Astrocyte (in vitro differentiated cells and primary cell): ENCODE data around the gene ETNPPL. TPM values are rescaled to one million over a fixed set of nuclear protein-coding genes. Genes with fewer than 3 reads are reported as not detected.

ENCODE experiments used
- DNase-seq: peaks from one replicate; pipeline ENCODE4 v3.0.0-alpha.2; 2010; ENCODE audit warnings: low read depth
- FAIRE-seq: peaks from 2 replicates; lab custom pipeline; 2011; peaks lifted over from hg19 to GRCh38; lab: Jason Lieb, UNC
- H2AFZ ChIP-seq: 2 replicates; pipeline ENCODE4 v1.6.0; 2012; ENCODE audit warnings: low read depth, low read length, inconsistent platforms
- H3K27ac ChIP-seq: 2 replicates; pipeline ENCODE4 v1.5.1; 2011; ENCODE audit warnings: low read depth, low read length, inconsistent platforms
- H3K27me3 ChIP-seq: 2 replicates; pipeline ENCODE4 v1.6.0; 2011; ENCODE audit warnings: low read length, inconsistent platforms; ENCODE audit not compliant: insufficient read depth
- H3K36me3 ChIP-seq: 2 replicates; pipeline ENCODE4 v1.5.1; 2011; ENCODE audit warnings: low read length, inconsistent platforms; ENCODE audit not compliant: insufficient read depth
- H3K4me1 ChIP-seq: 2 replicates; pipeline ENCODE4 v1.5.1; 2011; ENCODE audit warnings: low read length, inconsistent platforms; ENCODE audit not compliant: insufficient read depth
- H3K4me2 ChIP-seq: 2 replicates; pipeline ENCODE4 v1.6.0; 2012; ENCODE audit warnings: low read length, inconsistent platforms
- H3K4me3 ChIP-seq: 2 replicates; pipeline ENCODE4 v1.5.1; 2011; ENCODE audit warnings: low read depth, mild to moderate bottlenecking, low read length, inconsistent platforms; ENCODE audit not compliant: insufficient read depth
- H3K79me2 ChIP-seq: 2 replicates; pipeline ENCODE4 v1.6.0; 2012; ENCODE audit warnings: mild to moderate bottlenecking, low read length, inconsistent platforms; ENCODE audit not compliant: insufficient read depth
- H3K9ac ChIP-seq: 2 replicates; pipeline ENCODE4 v1.6.0; 2012; ENCODE audit warnings: mild to moderate bottlenecking, low read length, inconsistent platforms
- H3K9me3 ChIP-seq: 2 replicates; pipeline ENCODE4 v1.5.1; 2012; ENCODE audit warnings: low read depth, mild to moderate bottlenecking, low read length, inconsistent platforms; ENCODE audit not compliant: insufficient read depth
- H4K20me1 ChIP-seq: 2 replicates; pipeline ENCODE4 v1.6.0; 2012; ENCODE audit warnings: low read length, inconsistent platforms; ENCODE audit not compliant: insufficient read depth
- H3K27ac Mint-ChIP-seq: one replicate; pipeline ENCODE4 v1.8.0; 2021; ENCODE audit warnings: mild to moderate bottlenecking, mixed read lengths; ENCODE audit not compliant: unreplicated experiment
- H3K27me3 Mint-ChIP-seq: one replicate; pipeline ENCODE4 v1.8.0; 2021; ENCODE audit warnings: low read depth, mixed read lengths; ENCODE audit not compliant: unreplicated experiment
- H3K36me3 Mint-ChIP-seq: one replicate; pipeline ENCODE4 v1.8.0; 2021; ENCODE audit warnings: low read depth, mixed read lengths; ENCODE audit not compliant: unreplicated experiment
- H3K4me1 Mint-ChIP-seq: one replicate; pipeline ENCODE4 v1.8.0; 2021; ENCODE audit warnings: low read depth, mixed read lengths; ENCODE audit not compliant: unreplicated experiment
- H3K4me3 Mint-ChIP-seq: one replicate; pipeline ENCODE4 v1.8.0; 2021; ENCODE audit warnings: mild to moderate bottlenecking, moderate library complexity, mixed read lengths; ENCODE audit not compliant: unreplicated experiment
- H3K9me3 Mint-ChIP-seq: one replicate; pipeline ENCODE4 v1.8.0; 2021; ENCODE audit warnings: mild to moderate bottlenecking, mixed read lengths; ENCODE audit not compliant: unreplicated experiment
- CTCF ChIP-seq: IDR thresholded peaks from 2 replicates; pipeline ENCODE4 v1.5.1; 2011; ENCODE audit warnings: low read depth, mild to moderate bottlenecking, inconsistent platforms, low read length, moderate library complexity; ENCODE audit not compliant: insufficient read depth
- EZH2 ChIP-seq: IDR thresholded peaks from 2 replicates; pipeline ENCODE4 v1.6.1; 2012; ENCODE audit warnings: mild to moderate bottlenecking, low read length, inconsistent platforms; ENCODE audit not compliant: insufficient read depth
- total RNA-seq: library from RNA; stranded (reverse); gene quantifications from 2 replicates; pipeline ENCODE4 v1.2.1, GENCODE V29; 2021

ETNPPL gene
- total RNA-seq, 1 donor from 2014 or later = not detected

GRCh38 chr4:108804648-108805273 is 41.9 kb upstream of the ETNPPL start:
- H4K20me1 ChIP-seq = no peaks in the 10 kb centered on the region

GRCh38 chr4:108799306-108799705 is 36.5 kb upstream of the ETNPPL start:
- no peaks in the 10 kb centered on the region for H3K9me3 Mint-ChIP-seq

More at GRCh38 chr4:108804648-108805273, 41.9 kb upstream of the ETNPPL start:
- TF ChIP-seq EZH2 (no peak), CTCF (no peak)
- no peaks in the 10 kb centered on the region for H3K36me3 ChIP-seq
- H3K27ac ChIP-seq = no peak overlapping the region
- FAIRE-seq = no peak
- H3K27me3 ChIP-seq = no peaks in the 10 kb centered on the region
- no peaks in the 10 kb centered on the region for H3K9me3 ChIP-seq
- Mint-ChIP-seq H3K27ac (no peak overlapping the region), H3K4me3 (no peak overlapping the region), H3K4me1 (no peaks in the 10 kb centered on the region), H3K9me3 (no peaks in the 10 kb centered on the region), H3K36me3 (no peaks in the 10 kb centered on the region), H3K27me3 (no peaks in the 10 kb centered on the region)
- no peak overlapping the region for H2AFZ ChIP-seq
- DNase-seq = no peak
- no peak overlapping the region for H3K9ac ChIP-seq
- H3K4me1 ChIP-seq = no peaks in the 10 kb centered on the region
- no peak overlapping the region for H3K4me3 ChIP-seq
- no peak overlapping the region for H3K4me2 ChIP-seq
- no peaks in the 10 kb centered on the region for H3K79me2 ChIP-seq

More at GRCh38 chr4:108799306-108799705, 36.5 kb upstream of the ETNPPL start:
- H3K36me3 Mint-ChIP-seq = no peaks in the 10 kb centered on the region
- Histone ChIP-seq H3K4me1 (no peaks in the 10 kb centered on the region), H2AFZ (no peak overlapping the region), H3K27ac (no peak overlapping the region), H3K36me3 (no peaks in the 10 kb centered on the region), H3K4me2 (no peak overlapping the region), H3K79me2 (no peaks in the 10 kb centered on the region), H3K4me3 (no peak overlapping the region), H4K20me1 (no peaks in the 10 kb centered on the region), H3K9ac (no peak overlapping the region), H3K9me3 (no peaks in the 10 kb centered on the region), H3K27me3 (no peaks in the 10 kb centered on the region)
- H3K4me3 Mint-ChIP-seq = no peak overlapping the region
- DNase-seq (no peak), FAIRE-seq (no peak)
- H3K27ac Mint-ChIP-seq = no peak overlapping the region
- no peaks in the 10 kb centered on the region for H3K4me1 Mint-ChIP-seq
- H3K27me3 Mint-ChIP-seq = no peaks in the 10 kb centered on the region
- no peak for TF ChIP-seq CTCF
